Measurements from ENCODE around the gene SERPINI1.

DNA sequence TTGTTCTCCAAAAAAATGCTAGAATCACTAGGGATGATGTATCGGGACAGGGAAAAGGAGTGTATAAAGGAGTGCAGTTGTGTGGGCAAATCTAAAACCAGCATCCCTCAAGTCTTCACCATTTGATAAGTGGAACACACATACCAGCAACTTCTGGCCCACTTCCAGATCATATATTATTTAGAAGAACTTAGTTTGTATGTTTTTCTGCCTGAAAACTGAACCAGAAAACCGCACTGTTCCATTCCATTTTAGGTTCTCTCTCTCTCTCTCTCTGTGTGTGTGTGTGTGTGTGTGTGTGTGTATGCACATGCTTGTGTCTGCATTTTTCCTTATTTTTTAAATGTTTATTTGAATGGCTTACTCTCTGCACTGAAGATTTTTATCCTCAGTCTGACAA is 93.5 kb downstream of the SERPINI1 start:
- TF ChIP-seq EP300 (IDR thresholded peaks at IDR 0.05) (no peak), POLR2AphosphoS5 (IDR thresholded peaks at IDR 0.05) (no peak)
- TF ChIP-seq, protein P1, sequence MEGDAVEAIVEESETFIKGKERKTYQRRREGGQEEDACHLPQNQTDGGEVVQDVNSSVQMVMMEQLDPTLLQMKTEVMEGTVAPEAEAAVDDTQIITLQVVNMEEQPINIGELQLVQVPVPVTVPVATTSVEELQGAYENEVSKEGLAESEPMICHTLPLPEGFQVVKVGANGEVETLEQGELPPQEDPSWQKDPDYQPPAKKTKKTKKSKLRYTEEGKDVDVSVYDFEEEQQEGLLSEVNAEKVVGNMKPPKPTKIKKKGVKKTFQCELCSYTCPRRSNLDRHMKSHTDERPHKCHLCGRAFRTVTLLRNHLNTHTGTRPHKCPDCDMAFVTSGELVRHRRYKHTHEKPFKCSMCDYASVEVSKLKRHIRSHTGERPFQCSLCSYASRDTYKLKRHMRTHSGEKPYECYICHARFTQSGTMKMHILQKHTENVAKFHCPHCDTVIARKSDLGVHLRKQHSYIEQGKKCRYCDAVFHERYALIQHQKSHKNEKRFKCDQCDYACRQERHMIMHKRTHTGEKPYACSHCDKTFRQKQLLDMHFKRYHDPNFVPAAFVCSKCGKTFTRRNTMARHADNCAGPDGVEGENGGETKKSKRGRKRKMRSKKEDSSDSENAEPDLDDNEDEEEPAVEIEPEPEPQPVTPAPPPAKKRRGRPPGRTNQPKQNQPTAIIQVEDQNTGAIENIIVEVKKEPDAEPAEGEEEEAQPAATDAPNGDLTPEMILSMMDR (IDR thresholded peaks at IDR 0.05), result no peak
